Muscle of back (tissue), 11 donors: ENCODE results near the gene FILIP1L. TPM values are rescaled to one million over a fixed set of nuclear protein-coding genes. Genes with fewer than 3 reads are reported as not detected.

Experiments used
- DNase-seq, 3 donors: peaks; one replicate each; pipeline versions ENCODE4 v3.0.0 to v3.0.0-alpha.2; 2013
- polyA plus RNA-seq, 10 donors: library from polyadenylated mRNA; unstranded; fragments of 120-200 nt; gene quantifications; one replicate each; pipeline ENCODE4 v1.2.1, GENCODE V29; 2013; ENCODE audit not compliant: insufficient read length in 10 of 10

FILIP1L gene
- polyA plus RNA-seq, 10 donors = 48.4 to 67.5 (median 56.6) TPM

DNA sequence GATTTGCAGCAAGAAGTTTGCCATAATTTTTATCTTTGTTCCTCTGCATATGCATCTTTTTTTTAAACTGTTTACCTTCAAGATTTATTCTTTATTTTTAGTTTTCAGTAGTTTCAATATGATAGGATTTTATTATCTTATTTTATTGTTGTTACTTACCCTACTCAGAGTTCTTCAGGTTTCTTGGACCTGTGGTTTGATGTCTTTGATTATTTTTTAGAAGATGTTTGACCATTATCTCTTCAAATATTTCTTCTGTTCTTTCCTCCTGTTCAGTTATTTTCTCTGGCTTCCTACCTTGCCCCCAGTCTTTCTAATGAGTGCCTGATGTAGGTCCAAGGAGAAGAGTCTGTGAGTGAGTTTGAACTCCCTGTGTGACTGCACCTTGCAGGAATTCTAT, 137.7 kb downstream of the FILIP1L start:
- DNase-seq = no peak

DNA sequence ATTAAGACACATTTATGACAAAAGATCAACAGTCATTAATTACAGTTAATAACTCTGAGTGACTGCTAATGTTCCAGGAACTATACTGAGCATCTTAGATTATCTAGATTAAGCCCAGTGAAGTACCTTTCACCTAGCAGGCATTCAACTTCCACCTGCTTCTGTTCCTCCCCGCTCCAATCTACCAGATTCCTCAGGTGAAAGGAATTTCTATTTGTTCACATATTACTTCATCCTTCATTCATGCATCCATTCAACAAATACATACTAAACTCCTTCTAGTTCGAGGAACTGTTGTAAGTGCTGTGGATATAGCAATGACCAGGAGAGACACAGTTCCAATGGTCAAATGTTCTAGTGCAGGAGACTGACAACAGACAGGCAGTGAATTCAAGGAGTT, 139.3 kb downstream of the FILIP1L start:
- DNase-seq = no peak

DNA sequence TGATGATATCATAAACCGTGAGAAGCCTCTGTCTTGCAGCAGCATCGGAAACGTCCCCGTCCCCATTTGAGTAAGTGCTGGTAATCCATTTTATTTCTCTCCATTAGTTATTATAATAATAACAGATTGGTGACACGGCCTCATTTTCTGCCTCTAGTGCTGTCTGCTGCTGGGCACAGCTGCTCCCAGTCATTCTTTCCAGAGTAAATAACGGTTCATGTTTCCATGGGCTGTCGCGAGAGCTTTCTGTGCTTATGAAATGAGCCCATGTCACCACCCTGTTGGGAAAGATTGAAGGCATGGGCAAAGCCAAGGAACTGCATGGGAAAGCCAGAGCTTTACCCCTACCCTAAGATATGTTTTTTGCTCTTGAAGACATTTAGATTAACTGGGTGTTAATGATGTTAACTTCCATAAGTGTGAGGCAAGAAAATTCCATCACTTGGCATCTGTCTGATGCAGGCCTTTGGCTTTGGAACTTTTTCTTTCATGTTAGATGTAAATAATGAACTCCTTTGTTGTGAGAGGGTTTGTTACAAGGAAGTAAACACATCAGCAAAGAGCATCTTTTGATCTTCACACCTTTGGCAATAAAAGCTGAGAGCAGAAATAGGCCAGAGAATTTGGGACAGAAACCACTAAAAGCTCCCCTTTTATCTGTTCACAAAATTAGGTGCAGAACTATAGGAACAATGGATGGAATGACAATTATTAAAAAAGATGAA, 141.8 kb downstream of the FILIP1L start:
- DNase-seq = no peak

DNA sequence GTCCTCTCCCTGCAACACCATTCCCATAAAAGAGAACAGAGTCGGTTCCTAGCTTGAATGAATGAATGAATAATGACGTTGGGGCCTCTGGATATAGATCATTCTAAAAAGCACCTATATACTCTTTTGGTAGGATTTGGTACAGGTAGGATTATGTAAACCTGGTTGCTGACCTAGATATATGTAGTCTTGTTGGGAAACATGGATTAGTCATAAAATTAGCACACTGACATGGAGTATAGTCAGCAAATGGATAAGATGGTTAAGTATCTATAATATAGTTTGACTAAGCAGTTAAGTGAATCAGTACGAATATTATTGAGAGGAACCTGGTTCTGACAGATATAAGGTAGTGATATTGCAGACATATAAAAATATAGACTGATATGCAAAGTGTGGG, 142.5 kb downstream of the FILIP1L start:
- DNase-seq = no peak

DNA sequence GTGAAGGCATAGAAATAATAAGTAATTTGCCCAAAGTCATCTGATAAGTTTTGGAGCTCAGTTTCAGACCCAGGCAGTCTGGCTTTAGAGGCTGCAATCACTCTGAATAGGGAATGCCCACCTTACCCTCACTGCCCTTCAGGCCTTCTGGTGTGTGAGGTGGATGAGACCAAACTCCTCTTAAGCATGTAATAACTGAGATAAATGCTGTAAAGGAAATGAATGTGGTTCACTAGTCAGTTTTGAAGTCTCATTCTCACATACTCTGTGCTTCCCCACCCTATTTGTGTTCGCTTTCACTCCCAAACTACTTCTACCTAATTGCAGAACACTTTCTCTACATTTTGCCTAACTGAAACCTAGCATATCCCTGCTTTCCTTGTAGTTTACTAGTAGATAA, 144.1 kb downstream of the FILIP1L start:
- DNase-seq = no peak

DNA sequence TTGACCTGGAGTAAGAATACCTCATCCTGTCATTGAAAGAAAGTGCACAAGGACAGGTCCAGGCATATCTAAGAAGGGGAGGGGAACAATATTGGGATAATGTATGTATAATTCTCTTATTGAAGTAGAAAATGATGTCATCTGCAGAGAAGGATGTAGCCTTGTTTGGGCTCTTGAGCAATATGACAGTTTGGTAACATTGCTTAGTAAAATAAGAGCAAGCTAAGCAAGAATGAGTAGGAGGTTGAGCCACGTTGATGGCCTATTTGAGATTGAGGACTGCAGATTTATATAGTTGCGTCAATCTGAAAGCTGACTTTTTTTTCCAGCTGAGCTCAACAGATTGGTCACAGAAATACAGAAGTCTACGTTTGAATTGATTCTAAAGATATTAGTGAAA, 145.2 kb downstream of the FILIP1L start:
- DNase-seq = no peak

DNA sequence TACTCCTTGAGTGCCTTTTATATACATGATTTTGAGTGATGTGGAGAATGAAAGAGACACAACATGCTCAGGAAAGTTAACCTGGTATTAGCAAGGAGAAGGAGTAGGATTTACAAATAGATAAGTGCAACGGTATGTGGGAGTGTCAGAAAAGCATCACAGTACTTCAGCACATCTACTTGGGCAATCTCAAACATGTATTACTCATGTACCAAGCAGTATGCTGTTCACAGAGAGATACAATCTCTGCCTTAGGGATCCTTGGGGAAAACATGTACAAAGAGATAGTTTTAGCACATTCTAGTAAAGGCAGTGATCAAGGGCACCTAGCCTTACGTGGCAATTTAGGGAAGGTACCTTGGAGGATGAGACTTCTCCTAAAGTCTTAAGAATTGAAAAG, 146.5 kb downstream of the FILIP1L start:
- DNase-seq = peak in 1 of 3 donors; percentile 38

DNA sequence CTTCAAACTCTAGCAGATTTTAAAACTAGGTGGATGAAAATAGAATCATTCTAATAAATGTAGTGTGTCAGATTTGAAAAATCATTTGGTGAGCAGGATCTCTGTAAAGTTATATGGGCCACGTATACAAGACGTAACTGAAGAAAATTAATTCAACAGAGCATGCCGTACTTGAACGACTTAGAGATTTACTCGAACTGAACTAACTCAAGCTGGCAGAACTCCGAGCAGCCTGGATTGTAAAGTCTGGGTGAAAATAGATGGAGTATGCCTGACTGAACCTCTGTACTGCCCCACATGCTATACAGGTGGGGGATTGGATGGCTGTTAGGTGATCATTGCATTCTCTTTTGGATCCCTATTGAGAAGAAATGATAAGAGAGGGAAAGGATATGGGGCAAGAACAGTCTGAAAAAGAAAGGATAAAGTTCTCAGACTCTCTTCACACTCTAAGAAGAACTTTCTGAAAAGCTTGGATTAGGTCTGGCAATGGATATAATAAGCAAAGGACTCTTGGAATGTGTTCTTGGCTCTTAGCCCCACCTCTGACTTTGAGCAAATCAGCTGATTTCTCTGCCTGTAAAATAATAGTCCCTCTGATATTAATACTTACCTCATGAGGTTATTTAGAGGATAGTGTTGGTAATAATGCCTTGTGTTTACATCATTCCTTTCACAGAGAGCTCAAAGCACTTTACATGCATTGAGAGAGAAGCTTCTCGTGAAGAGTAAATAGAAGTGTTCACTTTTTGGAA, 147.5 kb downstream of the FILIP1L start:
- DNase-seq = peak; percentile 70 to 88 (median 84)

DNA sequence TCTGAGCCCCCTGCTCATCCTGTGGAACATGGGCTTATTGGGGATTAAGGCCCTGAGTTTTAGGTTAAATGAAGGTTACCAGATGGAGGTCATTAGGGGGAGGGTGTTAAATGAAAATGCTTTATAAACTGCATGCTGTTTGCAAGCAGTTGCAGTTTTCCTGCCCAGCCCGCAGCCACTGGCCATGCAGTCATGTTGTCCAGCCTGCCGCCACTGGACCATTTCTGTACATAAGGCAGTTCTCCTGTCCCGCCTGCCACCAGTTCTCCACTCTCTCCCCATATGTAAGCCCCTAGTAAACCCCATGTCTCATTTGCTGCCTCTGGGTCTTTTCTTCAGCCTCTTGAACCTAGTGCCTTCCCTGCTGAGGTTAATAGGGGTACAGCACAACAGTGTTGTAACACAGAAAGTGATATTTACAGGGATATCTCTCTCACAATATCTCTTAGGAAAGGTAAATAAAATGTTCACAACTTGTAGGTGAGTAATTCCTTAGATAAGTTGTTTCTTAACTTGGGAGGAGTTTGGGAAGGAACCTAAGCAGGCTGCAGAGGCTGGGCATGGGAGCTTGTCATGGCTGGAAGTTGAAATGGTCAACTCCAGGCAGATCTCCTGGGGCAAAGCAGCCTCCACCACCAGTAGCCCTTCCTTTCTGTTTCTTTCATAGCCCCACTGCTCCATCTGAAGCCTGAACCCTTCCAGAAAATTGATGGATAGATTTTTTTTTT, 148.5 kb downstream of the FILIP1L start:
- DNase-seq = no peak

DNA sequence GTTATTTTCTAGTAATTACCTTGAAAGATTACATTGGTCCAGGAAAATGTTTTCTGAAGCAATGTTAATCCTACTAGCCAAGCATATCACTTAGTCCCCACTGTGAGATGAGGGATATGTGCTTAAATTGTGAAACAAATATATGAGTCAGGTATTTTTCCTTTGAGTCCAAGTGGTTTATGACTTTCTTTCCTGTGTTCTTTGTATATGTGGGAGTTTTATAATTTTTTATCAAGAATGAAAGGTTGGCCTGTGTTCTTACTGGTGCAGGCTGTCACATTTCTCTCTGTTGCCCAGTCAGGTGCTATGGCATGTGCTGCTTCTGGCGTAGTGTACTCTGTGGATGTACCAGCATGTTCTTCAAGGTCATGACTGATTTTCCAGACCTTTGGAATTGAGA, 149.2 kb downstream of the FILIP1L start:
- DNase-seq = no peak

DNA sequence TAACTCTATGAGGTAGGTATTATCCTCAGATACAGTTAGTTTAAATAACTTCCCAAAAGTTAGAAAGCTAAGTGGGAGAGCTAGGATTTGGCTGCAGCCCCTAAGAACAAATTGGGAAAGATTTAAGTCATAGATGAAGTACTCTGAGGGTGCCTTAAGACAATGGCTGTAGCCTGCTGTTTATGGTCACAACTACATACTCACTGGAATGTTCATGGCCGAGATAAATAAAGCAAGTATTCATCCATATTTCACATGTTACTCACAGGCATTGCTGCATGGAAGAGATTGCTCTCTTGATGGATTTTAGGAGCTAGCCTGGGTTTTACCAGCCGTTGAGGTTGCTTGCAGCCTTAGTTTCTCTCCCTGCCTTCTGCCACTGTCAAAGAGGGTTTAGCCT, 151.6 kb downstream of the FILIP1L start:
- peak in 1 of 3 donors; percentile 52 for DNase-seq

DNA sequence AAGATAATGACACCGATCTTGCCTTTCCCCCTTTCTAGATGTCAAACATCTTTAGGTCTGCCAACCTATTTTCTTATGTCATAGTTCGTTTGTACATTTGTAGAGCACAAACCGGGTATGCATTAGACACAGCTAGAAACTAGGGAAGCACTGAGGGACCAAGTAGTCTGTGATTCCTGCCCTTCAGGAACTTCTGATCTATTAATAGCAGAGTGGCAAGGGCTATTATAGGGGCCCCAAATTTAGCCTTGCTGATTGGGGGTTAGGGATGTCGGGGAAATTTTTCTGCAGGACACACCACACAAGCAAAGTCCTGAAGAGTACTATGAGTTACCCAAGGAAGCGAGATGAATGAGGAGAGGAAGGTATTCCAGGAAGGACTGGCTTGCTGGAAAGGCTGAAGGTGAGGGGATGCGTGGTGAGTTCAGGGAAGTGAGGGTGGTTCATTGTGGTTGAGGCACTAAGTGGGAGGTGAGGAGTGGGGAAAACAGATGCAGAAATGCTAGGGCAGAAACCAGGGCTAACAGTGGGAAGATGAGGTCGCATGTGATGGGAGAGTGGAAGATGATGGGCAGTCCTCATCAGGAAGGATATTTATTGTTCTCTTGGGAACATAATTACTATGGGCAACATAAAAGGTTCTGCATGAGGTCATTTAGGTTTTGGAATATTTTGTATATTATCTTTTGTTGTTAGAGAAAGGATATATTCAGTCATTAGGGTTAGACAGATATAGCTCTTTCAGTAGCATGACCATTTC, 152.4 kb downstream of the FILIP1L start:
- no peak for DNase-seq

DNA sequence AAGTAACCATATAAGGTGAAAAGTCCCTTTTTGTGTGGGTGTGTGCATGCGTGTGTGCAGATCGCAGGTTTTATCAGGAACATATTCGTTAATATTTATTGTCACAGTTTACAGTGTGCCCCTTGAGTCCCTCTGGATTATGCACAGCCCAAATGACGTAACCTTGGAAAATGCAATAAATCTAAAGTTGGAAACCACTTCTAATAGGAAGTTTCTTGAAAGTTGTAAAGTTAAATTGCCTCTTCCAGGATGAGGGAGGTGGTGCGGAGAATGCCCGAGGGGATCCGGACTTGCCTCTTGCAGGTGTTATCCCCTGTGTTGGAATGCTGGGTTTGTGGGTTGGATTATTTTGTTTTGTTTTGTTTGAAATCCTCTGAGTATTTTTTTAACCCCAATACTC, 153.4 kb downstream of the FILIP1L start:
- peak in 1 of 3 donors; percentile 81 for DNase-seq

DNA sequence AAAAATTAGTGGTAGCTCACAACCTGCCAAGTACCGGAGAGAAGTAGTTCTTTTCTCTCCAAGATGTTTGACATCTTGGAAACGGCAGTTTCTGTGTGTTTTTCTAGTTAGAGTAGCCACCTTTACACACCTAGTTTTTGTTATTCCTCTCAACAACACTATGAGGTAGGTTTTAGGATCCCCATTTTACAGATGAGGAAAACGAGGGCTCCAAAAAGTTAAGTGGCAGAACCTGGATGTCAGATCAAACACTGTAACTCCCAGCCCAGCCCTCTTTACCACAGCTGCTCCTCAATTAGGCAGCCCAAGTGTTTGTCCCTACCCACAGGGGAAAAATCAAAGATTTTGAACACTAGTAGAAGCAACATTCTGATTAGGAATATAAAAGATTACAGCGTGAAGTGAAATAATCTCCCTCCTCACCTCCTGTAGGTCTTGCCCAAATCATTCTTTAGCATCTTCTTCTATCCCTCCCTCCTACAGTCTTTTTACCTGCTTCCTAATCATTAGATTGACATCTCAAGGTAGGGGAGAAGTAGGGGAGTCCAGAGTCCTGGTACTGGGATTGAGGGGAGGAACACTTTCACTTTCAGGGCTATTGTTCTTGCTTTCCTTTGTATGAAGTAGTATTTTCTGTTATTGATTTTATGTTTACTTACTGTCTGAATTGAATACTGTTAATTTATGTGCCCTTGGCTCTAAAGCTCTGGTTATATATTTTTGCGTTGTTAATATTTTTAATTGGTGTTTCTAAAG, 154.0 kb downstream of the FILIP1L start:
- DNase-seq = no peak

DNA sequence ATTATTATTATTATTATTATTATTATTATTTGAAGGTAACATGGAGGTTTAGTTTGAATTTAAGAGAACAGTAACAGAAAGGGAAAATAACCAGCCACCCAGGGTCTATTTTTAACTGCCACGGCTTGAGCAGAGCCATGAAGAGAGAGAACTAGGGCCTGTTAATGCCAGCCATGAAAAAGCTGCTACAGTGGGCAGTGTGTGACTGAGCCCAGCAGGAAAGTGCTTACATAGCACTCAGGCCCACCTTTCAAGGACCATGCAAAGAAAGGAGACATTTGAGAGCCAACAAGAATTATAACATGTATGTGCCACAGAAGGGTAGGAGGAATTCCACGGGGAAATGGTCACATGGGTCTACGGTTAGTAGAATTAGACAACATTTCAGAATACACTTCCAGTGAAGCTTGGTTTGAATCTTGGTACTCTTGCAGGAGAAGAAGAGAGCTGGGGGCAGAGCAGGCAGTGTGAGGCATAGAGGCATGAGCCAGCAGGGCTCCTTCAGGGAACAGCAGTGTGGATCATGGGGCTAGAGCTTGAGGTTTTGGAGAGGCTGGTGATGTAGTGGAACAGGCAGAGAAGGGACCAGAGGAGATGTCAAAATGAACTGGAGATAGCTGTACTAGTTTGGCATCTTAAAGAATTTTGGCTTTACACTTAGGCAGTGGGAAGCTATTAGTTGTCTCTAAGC, 155.9 kb downstream of the FILIP1L start:
- no peak for DNase-seq

DNA sequence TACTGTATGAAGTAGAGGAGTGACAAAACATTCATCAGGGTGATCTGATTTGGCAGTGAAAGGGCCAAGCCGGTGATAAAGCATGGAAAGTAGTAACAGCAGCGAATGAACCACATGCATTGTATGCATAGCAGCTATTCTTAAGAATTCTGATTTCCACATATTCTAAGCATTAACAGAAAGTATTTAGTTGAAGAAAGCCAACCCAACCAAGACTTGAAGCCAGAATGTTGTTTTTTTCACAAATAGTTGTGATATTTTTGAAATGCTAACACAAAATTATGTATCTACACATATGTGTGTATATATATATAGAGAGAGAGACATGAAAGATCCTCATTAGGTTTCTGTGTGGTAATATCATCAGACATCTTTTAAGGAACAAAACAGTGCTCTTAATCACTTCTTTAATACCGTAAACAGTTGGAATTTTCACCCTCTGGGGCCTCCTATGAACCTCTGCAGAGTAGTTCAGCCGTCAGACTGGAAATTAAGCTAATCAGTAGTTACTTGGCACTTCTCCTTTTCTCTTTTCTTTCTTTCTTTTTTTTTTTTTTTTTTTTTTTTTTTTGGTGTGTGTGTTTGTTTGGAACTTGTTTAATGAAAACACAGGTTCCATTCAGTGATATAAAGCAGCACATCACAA, 157.0 kb downstream of the FILIP1L start:
- peak in 2 of 3 donors; percentile 38 to 70 for DNase-seq

DNA sequence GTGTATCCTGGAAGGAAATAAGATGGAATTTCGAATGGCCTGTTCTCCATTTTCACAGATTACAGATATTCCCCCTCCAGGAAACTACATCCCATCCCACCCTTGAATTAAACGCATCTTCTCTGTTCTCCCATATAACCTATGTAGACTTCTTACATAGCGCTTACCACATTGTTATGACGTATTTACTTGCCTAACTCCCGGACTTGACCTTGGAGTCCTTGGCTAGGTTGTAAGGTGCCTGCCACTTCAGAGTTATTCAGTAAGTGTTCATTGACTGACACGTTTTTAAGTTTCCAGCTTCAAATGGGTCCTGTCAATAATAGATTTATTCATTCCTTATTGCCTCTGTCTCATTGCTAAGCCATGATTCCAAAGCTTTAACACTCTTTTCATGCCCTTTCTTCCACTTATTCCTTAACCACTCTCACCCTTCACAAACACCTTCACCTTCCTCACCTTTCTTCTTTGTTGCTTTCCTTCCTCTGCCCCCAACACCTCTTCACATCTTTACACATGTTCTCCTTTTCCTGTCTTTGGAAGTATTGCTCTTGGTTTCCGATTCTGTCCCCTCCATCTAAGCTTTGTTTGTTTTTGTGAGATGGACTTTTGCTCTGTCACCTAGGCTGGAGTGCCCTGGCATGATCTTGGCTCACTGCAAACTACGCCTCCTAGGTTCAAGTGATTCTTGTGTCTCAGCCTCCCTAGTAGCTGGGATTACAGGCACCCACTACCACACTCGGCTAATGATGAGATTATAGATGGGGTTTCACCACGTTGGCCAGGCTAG, 158.3 kb downstream of the FILIP1L start:
- DNase-seq = no peak

DNA sequence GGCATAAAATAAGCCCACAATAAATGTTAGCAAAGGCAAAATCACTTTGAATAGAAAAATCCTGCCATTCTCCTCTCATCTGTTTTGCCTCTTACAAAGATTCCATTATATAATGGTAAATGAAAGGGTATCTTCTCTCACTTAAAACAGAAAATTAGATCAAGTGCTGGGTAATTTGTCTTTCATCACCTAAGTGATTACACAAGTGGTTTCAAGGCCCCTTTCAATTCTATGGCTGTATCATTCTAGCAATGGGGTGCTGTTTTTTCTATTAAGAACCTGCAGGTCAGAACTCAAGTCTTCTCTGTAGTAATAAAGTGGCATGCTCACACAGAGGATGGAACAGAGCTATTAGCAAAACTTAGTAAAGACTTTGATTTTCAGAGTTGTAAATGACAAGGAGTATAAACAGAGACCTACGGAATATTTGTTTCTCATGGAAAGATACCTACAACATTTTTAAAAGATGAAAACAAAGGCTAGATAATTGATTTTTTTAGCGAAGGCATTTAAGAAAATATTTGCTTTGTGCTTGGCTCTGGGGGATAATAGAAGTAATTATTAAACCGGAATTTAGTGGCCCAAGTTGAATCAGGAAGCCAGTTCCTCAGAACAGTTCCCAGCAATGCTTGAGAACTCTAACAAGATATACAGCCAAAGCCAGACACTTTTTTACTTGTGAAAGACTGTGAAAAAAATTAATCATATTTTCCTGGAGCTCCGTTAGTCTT, 159.2 kb downstream of the FILIP1L start:
- DNase-seq = no peak
